22Rv1 (cell line): ENCODE data around the gene MAP3K3.

ENCODE experiments used
- H3K27ac ChIP-seq: fragments of 450-650 bp; 2 replicates; pipeline ENCODE4 v1.5.1; 2017
- CTCF ChIP-seq: fragments of 450-650 bp; IDR thresholded peaks from 2 replicates; pipeline ENCODE4 v1.5.1; 2017; ENCODE audit warnings: mild to moderate bottlenecking
- ZFX ChIP-seq: fragments of 450-650 bp; IDR thresholded peaks from 2 replicates; pipeline ENCODE4 v1.6.1; 2017; ENCODE audit warnings: antibody characterized with exemption, borderline replicate concordance

The MAP3K3 gene

GRCh38 chr17:63641692-63642448 lies 19.7 kb downstream of the MAP3K3 start:
- no peak overlapping the region for H3K27ac ChIP-seq
- no peak for TF ChIP-seq CTCF
- no peak for TF ChIP-seq ZFX

- H3K27ac ChIP-seq: no peak overlapping the region
- TF ChIP-seq ZFX (no peak), CTCF (no peak)
Observed at GRCh38 chr17:63644846-63645245, 22.6 kb downstream of the MAP3K3 start.

- no peak for TF ChIP-seq ZFX
- no peak for TF ChIP-seq CTCF
- no peak overlapping the region for H3K27ac ChIP-seq
Observed at GRCh38 chr17:63645775-63646487, 23.7 kb downstream of the MAP3K3 start.

GRCh38 chr17:63646488-63646806 lies 24.2 kb downstream of the MAP3K3 start:
- no peak overlapping the region for H3K27ac ChIP-seq
- TF ChIP-seq ZFX: no peak
- no peak for TF ChIP-seq CTCF

GRCh38 chr17:63647065-63647725 lies 25.0 kb downstream of the MAP3K3 start:
- no peak for TF ChIP-seq CTCF
- H3K27ac ChIP-seq: no peak overlapping the region

- TF ChIP-seq CTCF (no peak), ZFX (no peak)
- H3K27ac ChIP-seq: no peak overlapping the region
Observed at GRCh38 chr17:63647936-63648335, 25.7 kb downstream of the MAP3K3 start.

GRCh38 chr17:63649813-63650212 lies 27.6 kb downstream of the MAP3K3 start:
- no peak overlapping the region for H3K27ac ChIP-seq
- TF ChIP-seq ZFX (no peak), CTCF (no peak)
